DLD1 (cell line): ENCODE data around the gene CCDC102A.

Source experiments
- in situ Hi-C: cut with HindIII; loops from 2 replicates; pipeline ENCODE4 v1.10.0; 2017; ENCODE audit warnings: low sequenced_read_pairs

The CCDC102A gene

GRCh38 chr16:57522960-57523359 is 13.4 kb downstream of the CCDC102A start:
- in situ Hi-C loops: no loop called here

- in situ Hi-C loops: no loop called here
These were observed 16.5 kb downstream of the CCDC102A start for GRCh38 chr16:57519796-57520360.

DNA sequence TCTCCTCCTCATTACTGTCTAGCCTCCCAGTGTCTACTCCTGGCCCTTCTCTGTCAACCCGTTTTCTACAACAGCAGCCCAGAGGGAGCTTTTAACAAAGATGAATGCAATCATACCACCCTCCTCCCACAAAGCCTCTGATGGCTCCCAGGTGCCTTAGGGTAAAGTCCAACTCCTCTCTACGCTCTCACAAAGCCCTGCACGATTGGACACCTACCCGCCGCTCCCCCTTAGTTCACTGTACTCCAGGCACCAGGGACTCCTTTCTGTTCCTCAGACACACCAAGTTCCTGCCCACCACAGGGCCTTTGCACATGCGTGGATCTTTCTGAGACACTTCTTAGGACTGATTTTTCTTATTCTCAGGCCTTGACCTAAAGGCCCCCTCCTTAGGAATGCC is 17.4 kb downstream of the CCDC102A start:
- in situ Hi-C loops: no loop called here

DNA sequence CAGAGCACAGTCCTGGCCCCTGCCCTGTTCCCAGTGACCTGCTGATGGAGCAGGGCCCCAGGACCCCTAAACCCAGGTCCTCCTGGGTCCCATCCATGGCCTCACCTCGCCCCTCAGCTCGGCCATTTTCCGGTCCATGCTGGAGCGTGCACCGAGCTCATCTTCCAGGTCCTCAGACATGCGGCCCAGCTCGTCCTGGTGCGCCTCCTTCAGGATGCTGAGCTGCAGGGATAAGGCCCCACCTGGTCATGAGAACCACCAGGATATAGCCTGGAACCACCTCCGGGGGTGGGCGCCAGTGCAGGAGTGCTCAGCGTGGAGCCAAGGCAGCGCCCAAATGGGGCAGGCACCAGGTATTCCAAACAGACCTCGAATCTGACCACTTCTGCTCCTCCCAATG is 17.9 kb downstream of the CCDC102A start:
- in situ Hi-C loops: no loop called here

DNA sequence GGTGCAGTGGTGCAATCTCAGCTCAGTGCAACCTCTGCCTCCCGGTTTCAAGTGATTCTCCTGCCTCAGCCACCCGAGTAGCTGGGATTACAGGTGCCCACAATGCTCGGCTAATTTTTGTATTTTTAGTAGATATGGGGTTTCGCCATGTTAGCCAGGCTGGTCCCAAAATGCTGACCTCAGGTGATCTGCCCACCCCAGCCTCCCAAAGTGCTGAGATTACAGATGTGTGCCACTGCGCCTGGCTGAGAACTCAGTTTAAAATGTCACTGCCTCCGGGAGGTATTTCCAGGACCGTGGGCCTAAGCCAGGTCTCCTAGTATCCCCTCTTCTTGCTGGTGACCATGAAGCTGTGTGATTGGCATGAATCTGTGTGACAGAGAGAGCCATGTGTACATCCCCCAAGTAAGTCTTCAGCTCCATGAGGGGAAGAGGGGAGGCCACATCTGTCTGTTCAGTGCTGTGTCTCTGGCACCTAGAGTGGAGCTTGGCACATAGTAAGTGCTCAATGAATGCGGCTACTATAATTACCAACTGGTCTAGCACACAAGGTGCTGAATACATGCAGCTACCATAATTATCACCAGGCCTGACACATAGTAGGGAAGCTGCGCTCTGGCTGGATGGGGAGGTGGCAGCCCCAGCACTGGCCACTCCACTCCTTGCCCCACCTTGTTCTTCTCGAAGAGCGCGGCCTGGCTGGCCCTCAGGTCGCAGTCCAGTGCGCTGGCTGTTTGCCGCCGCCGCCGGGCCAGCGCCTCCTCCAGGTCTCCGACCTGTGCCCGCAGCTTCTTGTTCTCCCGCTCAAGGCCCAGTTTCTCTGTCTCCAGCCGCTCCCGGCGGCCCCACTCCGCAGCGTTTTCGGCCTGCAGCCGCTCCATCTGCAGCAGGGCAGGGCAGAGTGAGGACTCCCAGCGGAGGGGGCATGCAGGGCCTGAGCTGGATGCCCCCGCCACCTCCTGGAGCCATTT is 18.7 kb downstream of the CCDC102A start:
- in situ Hi-C loops: no loop called here

GRCh38 chr16:57516773-57517172 is 19.6 kb downstream of the CCDC102A start:
- in situ Hi-C loops: no loop called here

DNA sequence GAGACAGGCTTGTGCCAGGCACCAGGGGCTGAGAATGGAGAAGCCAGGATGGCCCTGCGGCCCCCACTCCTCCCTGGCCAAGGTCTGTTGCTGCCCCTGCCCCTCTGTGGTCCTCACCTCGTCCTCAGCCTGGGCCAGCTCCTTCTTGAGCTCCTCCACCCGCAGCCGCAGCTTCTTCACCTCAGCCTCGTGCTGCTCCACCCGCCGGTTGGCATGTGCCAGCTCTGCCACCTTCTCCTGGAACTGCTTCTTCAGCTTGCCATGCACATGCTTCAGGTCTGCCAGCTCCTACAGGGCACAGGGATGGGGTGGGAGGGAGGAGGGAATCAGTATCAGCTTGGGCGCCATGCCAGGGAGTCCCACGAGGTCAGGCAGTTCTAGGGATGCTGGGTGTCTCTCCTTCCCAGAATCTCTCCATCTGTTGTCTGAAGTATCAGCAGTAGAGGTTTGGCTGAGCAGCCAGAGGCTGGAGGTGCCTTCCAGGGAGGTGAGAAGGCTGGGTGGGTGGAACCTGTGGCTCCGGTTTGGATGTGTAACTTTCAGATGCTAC is 20.1 kb downstream of the CCDC102A start:
- in situ Hi-C loops: no loop called here

GRCh38 chr16:57514791-57515600 is 21.4 kb downstream of the CCDC102A start:
- in situ Hi-C loops: no loop called here

- in situ Hi-C loops: no loop called here
These were observed 22.0 kb downstream of the CCDC102A start for GRCh38 chr16:57514371-57514770.

- in situ Hi-C loops: no loop called here
These were observed 22.8 kb downstream of the CCDC102A start for GRCh38 chr16:57513371-57514102.

DNA sequence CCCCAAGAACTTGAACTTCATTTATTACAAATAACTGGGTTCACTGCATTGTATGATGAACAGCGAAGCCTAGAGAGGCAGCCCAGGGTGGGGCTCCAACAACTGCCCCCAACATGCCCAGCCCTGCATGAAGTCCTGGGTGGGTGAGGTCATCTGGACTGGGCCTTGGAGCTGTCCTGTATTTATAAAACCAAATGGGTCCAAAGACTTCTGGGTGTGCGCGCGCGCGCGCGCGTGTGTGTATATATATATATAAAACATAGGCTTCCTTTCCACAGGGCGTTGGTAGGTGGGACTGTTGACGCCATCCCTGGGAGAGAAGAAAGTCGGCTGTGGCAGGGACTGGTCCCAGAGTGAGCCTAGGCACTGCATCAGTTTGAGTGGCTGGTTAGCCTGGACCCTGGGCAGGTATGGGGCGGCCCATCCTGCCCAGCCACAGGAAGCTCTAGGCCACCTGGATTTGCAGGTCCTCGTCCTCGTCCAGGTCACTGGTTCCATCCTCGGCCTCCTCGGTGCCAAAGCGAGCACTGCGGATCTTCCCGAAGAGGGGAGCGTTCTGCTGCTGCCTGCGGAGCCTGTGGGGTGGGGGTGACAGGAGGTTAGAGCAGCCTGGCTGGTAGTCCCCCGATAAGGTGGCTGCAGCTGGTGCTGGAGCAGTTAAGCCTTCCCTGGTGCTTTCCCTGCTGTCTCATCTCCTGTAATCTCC is 23.9 kb downstream of the CCDC102A start:
- in situ Hi-C loops: no loop called here

DNA sequence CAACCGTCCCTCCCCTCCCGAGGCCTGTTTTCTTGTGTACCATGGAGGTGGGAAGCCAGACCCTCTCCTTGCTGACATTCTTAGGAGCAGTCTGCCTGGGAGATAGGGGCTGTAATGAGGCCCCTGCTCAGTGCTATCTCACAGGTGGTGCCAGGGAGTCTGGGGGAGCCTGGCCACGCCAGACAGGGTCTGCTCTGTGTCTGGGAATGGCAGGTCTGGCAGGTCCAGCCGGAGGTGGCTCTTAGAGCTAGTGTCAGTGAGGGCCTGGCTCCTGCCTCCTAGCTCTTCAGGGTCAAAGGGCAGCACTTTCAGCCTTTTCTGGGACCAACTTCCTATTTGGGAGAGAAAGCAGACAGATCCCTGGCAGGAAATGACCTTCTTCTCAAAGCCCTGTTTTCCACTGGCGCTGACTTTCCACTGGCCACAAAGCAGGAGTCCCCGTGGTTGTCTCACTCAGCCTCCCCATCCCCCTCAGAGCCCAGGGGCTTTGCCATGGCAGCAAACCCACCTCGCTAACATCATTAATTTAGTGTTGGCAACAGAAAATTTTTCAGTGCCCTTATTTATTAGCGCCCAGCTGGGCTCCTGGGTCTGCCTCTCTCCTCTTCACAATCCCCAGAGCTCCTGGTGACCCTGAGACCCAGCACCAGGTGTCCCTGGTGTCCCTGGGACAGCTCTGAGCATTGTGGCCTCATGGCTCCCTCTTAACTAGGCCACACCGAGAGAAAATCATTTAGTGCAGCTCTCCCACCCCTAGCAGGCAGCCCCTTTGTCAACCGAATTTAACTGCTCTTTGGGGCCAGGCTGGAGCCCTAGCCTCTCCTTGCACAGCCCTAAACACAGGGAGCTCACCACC is 26.1 kb downstream of the CCDC102A start:
- in situ Hi-C loops: no loop called here

GRCh38 chr16:57509231-57509923 is 27.0 kb downstream of the CCDC102A start:
- in situ Hi-C loops: no loop called here

- in situ Hi-C loops: no loop called here
These were observed 28.3 kb downstream of the CCDC102A start for GRCh38 chr16:57508035-57508425.

GRCh38 chr16:57507136-57508034 is 29.0 kb downstream of the CCDC102A start:
- in situ Hi-C loops: no loop called here

DNA sequence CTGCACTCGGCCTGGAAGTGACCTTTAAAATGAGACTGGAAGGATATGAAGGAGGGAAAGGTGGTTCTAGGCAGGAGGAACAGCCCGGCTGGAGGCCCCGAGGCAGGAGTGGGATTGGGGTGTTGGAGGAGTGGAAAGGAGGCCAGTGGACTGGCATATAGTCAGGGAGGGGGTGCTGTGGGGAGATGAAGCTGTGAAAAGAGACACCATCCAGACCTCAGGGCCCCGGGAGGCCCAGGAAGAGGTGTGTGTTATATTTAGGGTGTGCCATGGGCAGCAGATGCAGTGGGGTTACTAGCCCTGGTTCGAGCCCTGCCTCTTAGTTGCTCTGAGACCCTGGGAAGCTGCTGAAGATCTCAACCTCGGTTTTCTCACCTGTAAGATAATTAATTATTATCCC is 31.2 kb downstream of the CCDC102A start:
- in situ Hi-C loops: no loop called here

- in situ Hi-C loops: no loop called here
These were observed 31.9 kb downstream of the CCDC102A start for GRCh38 chr16:57504491-57504890.
